ENCODE measurements around the gene GRAP2.

GRAP2 gene

DNA sequence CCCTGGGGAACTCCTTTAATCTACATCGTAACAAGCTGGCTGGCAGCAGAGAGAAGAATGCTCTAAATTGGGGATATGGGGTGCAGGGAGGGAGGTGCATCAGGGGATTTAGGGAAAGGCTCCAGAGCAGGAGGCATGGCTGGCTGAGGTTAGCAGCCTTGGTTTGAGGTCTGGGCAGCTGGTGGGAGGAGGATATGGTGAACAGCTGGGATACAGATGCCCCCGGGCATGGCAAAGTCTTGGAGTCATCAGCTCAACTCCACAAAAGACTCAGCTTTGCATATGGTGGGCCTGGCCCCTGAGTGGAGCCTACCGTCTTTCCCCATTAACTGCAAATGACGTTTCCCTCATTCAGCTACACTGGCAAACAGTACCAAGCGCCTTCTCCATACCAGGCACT, 99.3 kb downstream of the GRAP2 start:
- H3K9me3 ChIP-seq (ENCODE audit: insufficient read depth, low read length), result no peaks in the 10 kb centered on the region
- peaks cover 38% of the 10 kb centered on the region for H3K4me1 ChIP-seq (ENCODE audit: insufficient read depth, insufficient read length)
- peaks cover 17% of the 10 kb centered on the region for H3K27me3 ChIP-seq (ENCODE audit: insufficient read depth, insufficient read length)
- H3K36me3 ChIP-seq (ENCODE audit: insufficient read depth, insufficient read length, low read length), result no peaks in the 10 kb centered on the region
- TF ChIP-seq SUZ12 (IDR thresholded peaks at IDR 0.05; ENCODE audit: extremely low read depth, insufficient read depth, insufficient read length), result no peak
- no peak for TF ChIP-seq YY1 (IDR thresholded peaks at IDR 0.05; ENCODE audit: insufficient read depth, insufficient read length)
- TF ChIP-seq ZNF274 (IDR thresholded peaks at IDR 0.05; ENCODE audit: low read depth, low read length), result no peak
- H3K4me3 ChIP-seq (ENCODE audit: insufficient read length, low read depth), result no peak overlapping the region
- H3K9ac ChIP-seq (ENCODE audit: insufficient read length, low read depth), result no peak overlapping the region
- DNase-seq (ENCODE audit: low read depth, low spot score), result no peak

- Histone ChIP-seq H3K36me3 (ENCODE audit: insufficient read depth, insufficient read length, low read length) (no peaks in the 10 kb centered on the region), H3K4me3 (ENCODE audit: insufficient read length, low read depth) (no peak overlapping the region), H3K9me3 (ENCODE audit: insufficient read depth, low read length) (no peaks in the 10 kb centered on the region), H3K27me3 (ENCODE audit: insufficient read depth, insufficient read length) (peaks cover 8% of the 10 kb centered on the region), H3K4me1 (ENCODE audit: insufficient read depth, insufficient read length) (peaks cover 34% of the 10 kb centered on the region), H3K9ac (ENCODE audit: insufficient read length, low read depth) (no peak overlapping the region)
- no peak for DNase-seq (ENCODE audit: low read depth, low spot score)
- no peak for TF ChIP-seq ZNF274 (IDR thresholded peaks at IDR 0.05; ENCODE audit: low read depth, low read length)
- TF ChIP-seq SUZ12 (IDR thresholded peaks at IDR 0.05; ENCODE audit: extremely low read depth, insufficient read depth, insufficient read length), result no peak
- TF ChIP-seq YY1 (IDR thresholded peaks at IDR 0.05; ENCODE audit: insufficient read depth, insufficient read length), result no peak
Observed at GRCh38 chr22:40001106-40001505, 100.2 kb downstream of the GRAP2 start.

- peak; percentile 43 for DNase-seq (ENCODE audit: low read depth, low spot score)
- Histone ChIP-seq H3K4me1 (ENCODE audit: insufficient read depth, insufficient read length) (peaks cover 41% of the 10 kb centered on the region), H3K36me3 (ENCODE audit: insufficient read depth, insufficient read length, low read length) (no peaks in the 10 kb centered on the region), H3K9ac (ENCODE audit: insufficient read length, low read depth) (peak overlapping the region; percentile 51), H3K9me3 (ENCODE audit: insufficient read depth, low read length) (no peaks in the 10 kb centered on the region), H3K27me3 (ENCODE audit: insufficient read depth, insufficient read length) (peaks cover 5% of the 10 kb centered on the region), H3K4me3 (ENCODE audit: insufficient read length, low read depth) (no peak overlapping the region)
- TF ChIP-seq SUZ12 (IDR thresholded peaks at IDR 0.05; ENCODE audit: extremely low read depth, insufficient read depth, insufficient read length) (no peak), ZNF274 (IDR thresholded peaks at IDR 0.05; ENCODE audit: low read depth, low read length) (no peak), YY1 (IDR thresholded peaks at IDR 0.05; ENCODE audit: insufficient read depth, insufficient read length) (no peak)
Observed at GRCh38 chr22:40001800-40002577, 101.1 kb downstream of the GRAP2 start.

DNA sequence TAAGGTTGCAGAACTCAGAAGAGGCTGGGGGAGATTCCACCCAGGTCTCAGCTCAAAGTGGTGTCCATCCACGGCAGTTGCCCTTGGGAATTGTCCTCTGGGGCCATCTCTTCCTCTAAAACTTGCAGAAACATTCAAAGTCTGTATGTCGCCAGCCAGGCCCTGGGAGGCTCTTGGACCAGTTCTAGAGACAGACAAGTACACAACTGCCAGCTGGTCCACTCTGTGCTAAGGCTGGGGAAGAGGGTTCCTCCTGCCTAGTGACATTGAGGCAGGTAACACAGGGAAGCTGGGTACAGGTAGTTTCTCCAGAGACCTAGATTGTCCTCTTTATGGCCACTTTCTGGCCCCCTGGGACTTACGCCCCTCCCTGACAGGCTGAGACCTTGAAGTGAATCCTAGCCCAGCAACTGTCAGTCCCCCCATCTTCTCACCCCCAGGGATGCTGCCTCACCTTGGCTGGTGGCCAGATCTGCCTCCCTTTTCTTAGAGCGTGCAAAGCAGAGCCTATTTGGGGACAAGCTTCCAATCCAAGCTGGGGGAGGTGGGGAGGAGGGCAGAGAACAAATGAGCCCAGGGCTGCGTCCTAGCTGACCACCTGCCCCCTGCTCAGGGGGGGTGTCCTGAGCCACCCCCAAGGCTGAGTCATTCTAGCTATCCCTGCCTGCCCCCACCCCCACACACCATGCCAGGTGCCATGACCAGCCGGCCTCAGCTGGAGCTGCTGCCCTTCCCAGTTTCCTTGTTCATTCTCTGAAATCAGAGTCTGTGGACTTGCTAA, 102.2 kb downstream of the GRAP2 start:
- Histone ChIP-seq H3K4me3 (ENCODE audit: insufficient read length, low read depth) (no peak overlapping the region), H3K27me3 (ENCODE audit: insufficient read depth, insufficient read length) (peaks cover 8% of the 10 kb centered on the region), H3K4me1 (ENCODE audit: insufficient read depth, insufficient read length) (peaks cover 44% of the 10 kb centered on the region), H3K9me3 (ENCODE audit: insufficient read depth, low read length) (no peaks in the 10 kb centered on the region), H3K9ac (ENCODE audit: insufficient read length, low read depth) (no peak overlapping the region), H3K36me3 (ENCODE audit: insufficient read depth, insufficient read length, low read length) (no peaks in the 10 kb centered on the region)
- DNase-seq (ENCODE audit: low read depth, low spot score), result no peak
- TF ChIP-seq ZNF274 (IDR thresholded peaks at IDR 0.05; ENCODE audit: low read depth, low read length), result no peak
- no peak for TF ChIP-seq SUZ12 (IDR thresholded peaks at IDR 0.05; ENCODE audit: extremely low read depth, insufficient read depth, insufficient read length)
- no peak for TF ChIP-seq YY1 (IDR thresholded peaks at IDR 0.05; ENCODE audit: insufficient read depth, insufficient read length)

DNA sequence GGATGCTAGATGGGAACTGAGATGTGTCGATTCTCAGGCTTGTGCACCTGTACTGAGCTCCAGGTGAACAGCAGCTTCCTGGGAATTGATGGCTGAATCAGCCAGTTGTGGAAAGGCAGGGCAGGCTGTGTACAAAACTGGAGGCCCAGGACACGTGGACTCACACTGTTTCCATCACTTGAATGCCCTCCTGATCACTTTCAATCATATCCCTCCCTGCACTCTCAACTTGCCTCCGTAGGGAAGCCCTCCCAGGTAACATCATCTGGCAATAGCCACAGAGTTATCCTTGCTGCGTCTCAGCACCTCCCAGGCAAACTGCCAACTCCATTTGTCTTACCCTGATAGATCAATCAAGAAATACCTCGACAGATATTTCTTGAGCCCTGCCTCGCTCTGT, 104.0 kb downstream of the GRAP2 start:
- Histone ChIP-seq H3K36me3 (ENCODE audit: insufficient read depth, insufficient read length, low read length) (no peaks in the 10 kb centered on the region), H3K9ac (ENCODE audit: insufficient read length, low read depth) (no peak overlapping the region), H3K9me3 (ENCODE audit: insufficient read depth, low read length) (no peaks in the 10 kb centered on the region), H3K4me1 (ENCODE audit: insufficient read depth, insufficient read length) (peaks cover 43% of the 10 kb centered on the region), H3K27me3 (ENCODE audit: insufficient read depth, insufficient read length) (peaks cover 8% of the 10 kb centered on the region), H3K4me3 (ENCODE audit: insufficient read length, low read depth) (no peak overlapping the region)
- no peak for TF ChIP-seq SUZ12 (IDR thresholded peaks at IDR 0.05; ENCODE audit: extremely low read depth, insufficient read depth, insufficient read length)
- TF ChIP-seq YY1 (IDR thresholded peaks at IDR 0.05; ENCODE audit: insufficient read depth, insufficient read length), result no peak
- TF ChIP-seq ZNF274 (IDR thresholded peaks at IDR 0.05; ENCODE audit: low read depth, low read length), result no peak
- DNase-seq (ENCODE audit: low read depth, low spot score), result no peak

DNA sequence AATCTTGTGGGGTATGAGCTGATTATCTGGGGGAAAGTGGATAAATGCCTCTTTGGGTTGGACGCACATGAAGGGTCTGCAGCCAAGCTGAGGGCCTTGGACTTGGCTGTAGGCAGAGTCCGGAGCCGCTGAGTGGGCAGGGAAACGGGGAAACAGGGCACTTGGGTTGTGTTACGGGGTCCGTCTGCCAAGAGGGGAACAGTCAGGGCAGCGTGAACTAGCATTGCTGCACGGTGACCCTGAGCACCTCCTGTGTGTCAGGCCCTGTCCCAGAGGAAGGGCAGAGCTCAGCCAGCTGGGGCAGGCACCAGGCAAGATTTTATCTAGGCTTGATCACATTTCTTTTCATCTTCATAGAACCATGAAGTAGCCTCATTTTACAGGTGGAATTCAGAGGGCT, 105.8 kb downstream of the GRAP2 start:
- DNase-seq (ENCODE audit: low read depth, low spot score), result no peak
- TF ChIP-seq SUZ12 (IDR thresholded peaks at IDR 0.05; ENCODE audit: extremely low read depth, insufficient read depth, insufficient read length), result no peak
- no peak for TF ChIP-seq ZNF274 (IDR thresholded peaks at IDR 0.05; ENCODE audit: low read depth, low read length)
- TF ChIP-seq YY1 (IDR thresholded peaks at IDR 0.05; ENCODE audit: insufficient read depth, insufficient read length), result no peak
- Histone ChIP-seq H3K36me3 (ENCODE audit: insufficient read depth, insufficient read length, low read length) (no peaks in the 10 kb centered on the region), H3K9ac (ENCODE audit: insufficient read length, low read depth) (no peak overlapping the region), H3K4me3 (ENCODE audit: insufficient read length, low read depth) (no peak overlapping the region), H3K27me3 (ENCODE audit: insufficient read depth, insufficient read length) (peaks cover 8% of the 10 kb centered on the region), H3K4me1 (ENCODE audit: insufficient read depth, insufficient read length) (peaks cover 44% of the 10 kb centered on the region), H3K9me3 (ENCODE audit: insufficient read depth, low read length) (no peaks in the 10 kb centered on the region)
